ENCODE data around the gene XRCC1. TPM values are rescaled to one million over a fixed set of nuclear protein-coding genes. Genes with fewer than 3 reads are reported as not detected.

The XRCC1 gene
- total and polyA plus RNA-seq, 9 of the 15 experiments (the other 6 are each of a cell fraction or from before 2014, with no cell fraction given) = 1.5 to 36.9 (median 24.9) TPM

- TF ChIP-seq ZNF766 (CRISPR knock-in tag; conservative IDR thresholded peaks at IDR 0.05) = no peak
- TF ChIP-seq SAP30 (IDR thresholded peaks at IDR 0.05; ENCODE audit: borderline replicate concordance, insufficient read depth, low read depth, low read length, poor library complexity, severe bottlenecking) = peak; percentile 39
- TF ChIP-seq SIN3A (IDR thresholded peaks at IDR 0.05; ENCODE audit: borderline replicate concordance in 2 of 2, control insufficient read depth in 1 of 2, low read depth in 2 of 2, low read length in 2 of 2) = 0 out of 4 replicates have a peak, but pooled peaks of 1 of the 2 experiments have one; percentile 6
- Histone ChIP-seq H2AFZ (ENCODE audit: low read depth, low read length) (peak overlapping the region; percentile 99), H3K27ac (ENCODE audit: extremely low read depth, low read depth, low read length) (no peak overlapping the region), H3K9me1 (ENCODE audit: control insufficient read depth, insufficient read depth, low read length) (no peaks in the 10 kb centered on the region), H3K9ac (ENCODE audit: insufficient read depth in 1 of 2, low read depth in 2 of 2, low read length in 2 of 2) (peak overlapping the region; percentile 65 to 98), H3K4me3 (peak overlapping the region; percentile 79), H3K79me2 (ENCODE audit: control insufficient read depth, insufficient read depth, low read length) (no peaks in the 10 kb centered on the region), H3K9me3 (replicated peaks; ENCODE audit: control insufficient read depth, insufficient read depth, low read depth, low read length) (no peaks in the 10 kb centered on the region), H4K20me1 (replicated peaks; ENCODE audit: control insufficient read depth, insufficient read depth, low read length) (no peaks in the 10 kb centered on the region), H3K36me3 (ENCODE audit: control insufficient read depth, insufficient read depth, low read length) (no peaks in the 10 kb centered on the region), H3K27me3 (ENCODE audit: control insufficient read depth in 2 of 2, insufficient read depth in 2 of 2, low read length in 2 of 2) (no peaks in the 10 kb centered on the region), H3K4me2 (ENCODE audit: insufficient read depth, low read length) (peak overlapping the region; percentile 89), H3K4me1 (replicated peaks in 1 of 2; ENCODE audit: control insufficient read depth in 2 of 2, insufficient read depth in 2 of 2, low read length in 2 of 2) (peaks cover 5 to 31% of the 10 kb centered on the region in 2 experiments; a peak in 4 of 5 replicates)
- FAIRE-seq = no peak
- no TSS peak for BruUV-seq (replicated peaks)
- intact Hi-C loops (cut with micrococcal nuclease) (no loop called here), in situ Hi-C loops (cut with MboI) (no loop called here)
- peak in 2 of 4 experiments; percentile 18 to 20 for DNase-seq (ENCODE audit: extremely low read depth in 1 of 4, low spot score in 3 of 4)
- ATAC-seq = peak; percentile 21
- CTCF ChIA-PET (ENCODE audit: low intra/inter-chr PET ratio) = no interaction called here
- POLR2A ChIA-PET = interaction anchor here (0.6 to 1.0 kb wide), 2 partner anchors 26 to 35 kb away, joined by 3 read pairs; no protein-coding TSS in a partner anchor
- WGBS (ENCODE audit: insufficient coverage, low coverage, missing lambda C conversion rate) = 44% methylated on average over 20 of the region's 26 CpGs
Measured at GRCh38 chr19:43525836-43526771, 49.2 kb downstream of the XRCC1 start.
